DND-41 (cell line): Measurements from ENCODE around the gene MACO1.
"Not testable (repeated sequence)": the region's sequence is repeated elsewhere in the genome, so short reads cannot be mapped to it uniquely, and the experiment has no call there.

Experiments used
- ATAC-seq: fragments of 200-7000 bp; cut with Tn5 transposase; 3 replicates; pipeline ENCODE4 v1.9.1; 2021; ENCODE audit warnings: low read depth; ENCODE audit not compliant: insufficient read depth
- DNase-seq: peaks from one replicate; pipeline ENCODE4 v3.0.0-alpha.2; 2020
- H2AFZ ChIP-seq: 2 replicates; pipeline ENCODE4 v1.6.0; 2012; ENCODE audit warnings: low read depth, low read length
- H3K27ac ChIP-seq: 2 replicates; pipeline ENCODE4 v1.5.1; 2012; ENCODE audit warnings: low read length, inconsistent platforms
- H3K27me3 ChIP-seq: fragments of 200-600 bp; sonication (generic); 2 replicates; pipeline ENCODE4 v1.6.0; 2012; ENCODE audit warnings: low read length, mild to moderate bottlenecking, inconsistent platforms; ENCODE audit not compliant: insufficient read depth, poor library complexity
- H3K36me3 ChIP-seq: 2 replicates; pipeline ENCODE4 v1.5.1; 2012; ENCODE audit warnings: low read length, inconsistent platforms; ENCODE audit not compliant: insufficient read depth
- H3K4me1 ChIP-seq: 2 replicates; pipeline ENCODE4 v1.5.1; 2012; ENCODE audit warnings: mild to moderate bottlenecking, low read length; ENCODE audit not compliant: insufficient read depth
- H3K4me2 ChIP-seq: 2 replicates; pipeline ENCODE4 v1.6.0; 2012; ENCODE audit warnings: mild to moderate bottlenecking, moderate library complexity, low read length, inconsistent platforms; ENCODE audit not compliant: insufficient read depth
- H3K4me3 ChIP-seq, 2 experiments: fragments of 200-600 bp in 1 of 2; shearing (Covaris generic) in 1 of 2; 2 replicates each; pipeline ENCODE4 v1.5.1; 2012 to 2016; ENCODE audit warnings: inconsistent platforms in 2 of 2, low read length in 2 of 2, mild to moderate bottlenecking in 2 of 2, low read depth in 1 of 2, moderate library complexity in 1 of 2
- H3K79me2 ChIP-seq: 2 replicates; pipeline ENCODE4 v1.6.0; 2012; ENCODE audit warnings: low read length, inconsistent platforms; ENCODE audit not compliant: insufficient read depth
- H3K9ac ChIP-seq: 2 replicates; pipeline ENCODE4 v1.6.0; 2012; ENCODE audit warnings: low read depth, mild to moderate bottlenecking, inconsistent platforms, low read length, moderate library complexity
- H3K9me3 ChIP-seq: 2 replicates; pipeline ENCODE4 v1.5.1; 2012; ENCODE audit warnings: low read length, moderate library complexity, mild to moderate bottlenecking, inconsistent platforms; ENCODE audit not compliant: insufficient read depth, severe bottlenecking
- H4K20me1 ChIP-seq: 2 replicates; pipeline ENCODE4 v1.6.0; 2012; ENCODE audit warnings: low read length; ENCODE audit not compliant: insufficient read depth
- EZH2 ChIP-seq: IDR thresholded peaks from 3 replicates; pipeline ENCODE4 v1.6.1; 2012; ENCODE audit warnings: borderline replicate concordance, low read depth, mild to moderate bottlenecking, moderate library complexity, low read length, inconsistent platforms; ENCODE audit not compliant: severe bottlenecking
- TF ChIP-seq, protein P1 (sequence below): IDR thresholded peaks from 2 replicates; pipeline ENCODE4 v1.5.1; 2012; ENCODE audit warnings: borderline replicate concordance, low read length, moderate library complexity, mild to moderate bottlenecking; ENCODE audit not compliant: poor library complexity, severe bottlenecking; ENCODE audit errors: extremely low read depth

MACO1 gene, protein sequence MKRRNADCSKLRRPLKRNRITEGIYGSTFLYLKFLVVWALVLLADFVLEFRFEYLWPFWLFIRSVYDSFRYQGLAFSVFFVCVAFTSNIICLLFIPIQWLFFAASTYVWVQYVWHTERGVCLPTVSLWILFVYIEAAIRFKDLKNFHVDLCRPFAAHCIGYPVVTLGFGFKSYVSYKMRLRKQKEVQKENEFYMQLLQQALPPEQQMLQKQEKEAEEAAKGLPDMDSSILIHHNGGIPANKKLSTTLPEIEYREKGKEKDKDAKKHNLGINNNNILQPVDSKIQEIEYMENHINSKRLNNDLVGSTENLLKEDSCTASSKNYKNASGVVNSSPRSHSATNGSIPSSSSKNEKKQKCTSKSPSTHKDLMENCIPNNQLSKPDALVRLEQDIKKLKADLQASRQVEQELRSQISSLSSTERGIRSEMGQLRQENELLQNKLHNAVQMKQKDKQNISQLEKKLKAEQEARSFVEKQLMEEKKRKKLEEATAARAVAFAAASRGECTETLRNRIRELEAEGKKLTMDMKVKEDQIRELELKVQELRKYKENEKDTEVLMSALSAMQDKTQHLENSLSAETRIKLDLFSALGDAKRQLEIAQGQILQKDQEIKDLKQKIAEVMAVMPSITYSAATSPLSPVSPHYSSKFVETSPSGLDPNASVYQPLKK

DNA sequence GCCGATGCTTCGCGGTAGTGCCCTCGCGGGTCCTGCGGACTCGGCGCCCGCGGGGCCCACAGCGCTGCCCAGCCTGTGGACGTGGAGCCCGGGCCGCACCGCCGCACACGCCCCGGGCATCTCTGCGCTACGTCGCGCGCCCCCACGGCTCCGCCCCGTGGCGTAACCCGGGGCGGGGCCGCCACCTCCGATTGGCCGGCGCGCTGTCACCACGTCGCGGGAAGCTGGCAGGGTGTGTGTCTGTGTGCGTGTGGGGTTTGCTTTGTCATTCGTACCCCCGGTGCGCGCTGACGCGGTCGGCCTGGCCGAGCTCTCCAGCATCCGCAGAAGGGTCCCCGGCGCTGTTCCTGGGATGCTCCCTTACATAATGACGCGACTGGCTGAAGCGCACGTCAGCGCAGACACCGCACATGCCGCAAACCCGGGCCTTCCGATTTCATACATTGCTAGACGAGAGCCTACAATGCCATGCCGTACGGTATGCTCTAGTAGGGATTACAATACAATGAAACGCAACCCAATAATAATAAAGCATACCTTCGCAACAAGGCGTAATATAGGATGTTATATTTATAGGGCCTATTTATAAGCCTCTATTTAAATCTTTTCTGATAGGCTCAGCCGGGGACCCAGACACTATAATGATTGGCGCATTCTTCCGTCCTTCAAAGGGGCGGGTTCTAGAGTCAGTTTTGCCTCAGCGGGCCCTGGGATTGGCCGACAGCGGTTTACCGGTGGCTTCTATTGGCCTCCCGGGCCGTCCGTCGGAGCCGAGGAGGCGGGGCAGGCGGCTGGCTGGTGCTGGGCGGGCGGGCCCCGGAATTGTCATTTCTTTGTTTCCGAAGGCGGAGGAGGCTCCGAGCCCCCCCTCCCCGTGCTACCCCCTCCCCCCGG, at the start of gene MACO1:
MACO1 (plus strand) TSS at position 825 of the 894 bp plus-strand sequence. CDS start 202 bp downstream, outside the sequence.
- H4K20me1 ChIP-seq, result peaks cover 33% of the 10 kb centered on the region
- TF ChIP-seq EZH2, result no peak
- TF ChIP-seq, protein P1, sequence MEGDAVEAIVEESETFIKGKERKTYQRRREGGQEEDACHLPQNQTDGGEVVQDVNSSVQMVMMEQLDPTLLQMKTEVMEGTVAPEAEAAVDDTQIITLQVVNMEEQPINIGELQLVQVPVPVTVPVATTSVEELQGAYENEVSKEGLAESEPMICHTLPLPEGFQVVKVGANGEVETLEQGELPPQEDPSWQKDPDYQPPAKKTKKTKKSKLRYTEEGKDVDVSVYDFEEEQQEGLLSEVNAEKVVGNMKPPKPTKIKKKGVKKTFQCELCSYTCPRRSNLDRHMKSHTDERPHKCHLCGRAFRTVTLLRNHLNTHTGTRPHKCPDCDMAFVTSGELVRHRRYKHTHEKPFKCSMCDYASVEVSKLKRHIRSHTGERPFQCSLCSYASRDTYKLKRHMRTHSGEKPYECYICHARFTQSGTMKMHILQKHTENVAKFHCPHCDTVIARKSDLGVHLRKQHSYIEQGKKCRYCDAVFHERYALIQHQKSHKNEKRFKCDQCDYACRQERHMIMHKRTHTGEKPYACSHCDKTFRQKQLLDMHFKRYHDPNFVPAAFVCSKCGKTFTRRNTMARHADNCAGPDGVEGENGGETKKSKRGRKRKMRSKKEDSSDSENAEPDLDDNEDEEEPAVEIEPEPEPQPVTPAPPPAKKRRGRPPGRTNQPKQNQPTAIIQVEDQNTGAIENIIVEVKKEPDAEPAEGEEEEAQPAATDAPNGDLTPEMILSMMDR, result peak; percentile 7
- peak within 1 kb of the TSS; percentile 81 for H2AFZ ChIP-seq
- no peaks in the 10 kb centered on the region for H3K36me3 ChIP-seq
- no peaks in the 10 kb centered on the region for H3K9me3 ChIP-seq
- DNase-seq (peak; percentile 96), ATAC-seq (peak; percentile 91)
- H3K4me2 ChIP-seq, result peak within 1 kb of the TSS; percentile 97
- peak within 1 kb of the TSS; percentile 75 for H3K27ac ChIP-seq
- peak within 1 kb of the TSS; percentile 75 to 77 for H3K4me3 ChIP-seq
- peaks cover 48% of the 10 kb centered on the region for H3K4me1 ChIP-seq
- peak within 1 kb of the TSS; percentile 82 for H3K9ac ChIP-seq
- H3K79me2 ChIP-seq, result peaks cover 46% of the 10 kb centered on the region
- H3K27me3 ChIP-seq, result no peaks in the 10 kb centered on the region

DNA sequence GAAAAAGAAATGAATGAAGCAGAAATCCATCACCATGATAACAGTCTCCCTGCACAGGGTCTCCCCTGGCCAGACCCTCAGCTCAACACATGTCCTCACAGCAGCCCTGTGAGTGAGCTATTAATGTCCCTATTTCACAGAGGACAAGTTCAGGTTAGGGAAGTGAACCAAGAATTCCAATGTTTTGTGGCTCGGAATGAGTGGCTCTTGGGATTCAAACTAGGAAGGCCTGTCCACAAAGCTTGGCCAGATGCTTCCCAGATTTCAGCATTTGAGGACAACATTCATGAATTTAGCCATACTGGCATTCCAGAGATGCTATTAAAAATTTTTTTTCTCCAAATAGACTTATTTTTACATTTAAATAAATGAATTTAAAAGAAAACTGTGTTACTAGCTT, 48.2 kb upstream of the MACO1 start:
- H3K4me1 ChIP-seq, H3K36me3 ChIP-seq, ATAC-seq, H3K79me2 ChIP-seq, H3K4me3 ChIP-seq, H3K9ac ChIP-seq, H3K9me3 ChIP-seq, H3K4me2 ChIP-seq, H4K20me1 ChIP-seq, H3K27ac ChIP-seq, H3K27me3 ChIP-seq, DNase-seq, H2AFZ ChIP-seq: not testable (repeated sequence)

DNA sequence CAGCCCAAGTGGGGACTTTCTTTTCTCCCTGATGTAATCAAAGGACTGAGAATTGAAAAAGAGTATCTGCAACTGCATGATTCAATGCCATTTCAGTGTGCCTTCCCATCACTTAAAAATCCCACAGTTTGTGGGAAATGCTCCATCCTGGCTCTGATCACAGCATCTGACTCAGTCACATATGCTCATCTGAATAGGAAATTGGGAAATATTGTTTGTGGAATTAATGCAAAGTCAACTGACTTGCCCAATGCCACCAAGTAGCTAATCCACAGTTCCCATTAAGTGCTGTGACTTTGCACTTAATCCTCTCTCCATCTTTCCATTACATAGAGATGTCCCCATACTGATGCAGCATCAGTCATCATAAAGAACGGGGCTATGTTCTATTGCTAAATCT, 47.6 kb upstream of the MACO1 start:
- not testable (repeated sequence) for H3K79me2 ChIP-seq, H3K36me3 ChIP-seq, H3K9ac ChIP-seq, H3K4me2 ChIP-seq, H2AFZ ChIP-seq, H3K9me3 ChIP-seq, H3K4me1 ChIP-seq, DNase-seq, H3K4me3 ChIP-seq, ATAC-seq, H3K27me3 ChIP-seq, H4K20me1 ChIP-seq, H3K27ac ChIP-seq

DNA sequence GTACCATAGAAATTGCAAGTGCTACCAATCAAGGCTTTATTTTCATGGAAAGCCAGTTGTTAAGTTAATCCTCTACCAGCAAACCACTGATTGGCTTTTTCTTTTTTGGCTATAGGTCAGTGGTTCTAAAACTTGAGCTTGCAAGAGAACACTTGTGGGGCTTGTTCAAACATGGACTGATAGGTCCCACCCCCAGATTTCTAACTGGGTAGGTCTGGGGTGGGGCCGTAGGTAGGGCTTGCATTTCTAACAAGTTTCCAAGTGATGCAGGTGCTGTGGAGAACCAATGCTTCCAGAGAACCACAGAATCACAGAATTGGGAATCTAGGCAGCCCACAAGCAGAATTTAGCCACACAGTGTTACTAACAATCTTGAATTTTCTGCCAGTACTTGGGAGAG, 46.8 kb upstream of the MACO1 start:
- not testable (repeated sequence) for ATAC-seq, H4K20me1 ChIP-seq, H3K36me3 ChIP-seq, H3K27ac ChIP-seq, H2AFZ ChIP-seq, H3K4me1 ChIP-seq, DNase-seq, H3K79me2 ChIP-seq, H3K9me3 ChIP-seq, H3K27me3 ChIP-seq, H3K4me2 ChIP-seq, H3K4me3 ChIP-seq, H3K9ac ChIP-seq

DNA sequence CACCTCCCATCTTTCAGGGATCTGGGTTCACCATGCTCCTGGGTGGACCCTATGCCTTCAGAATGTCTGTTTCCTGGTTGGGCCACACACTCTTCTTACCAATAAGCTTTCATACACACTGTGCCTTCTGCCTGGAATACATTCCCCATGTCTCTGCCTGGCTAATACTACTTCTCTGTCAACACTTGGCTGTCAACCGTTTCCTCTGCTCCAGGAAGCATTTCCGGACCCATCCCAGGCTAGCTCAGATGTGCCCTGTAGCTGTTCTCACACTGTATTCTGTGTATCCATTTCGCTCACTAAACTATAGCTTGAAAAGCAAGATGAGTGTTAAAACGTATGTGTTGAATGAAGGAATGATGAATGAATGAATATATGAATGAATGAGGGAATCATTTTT, 43.6 kb upstream of the MACO1 start:
- H3K9ac ChIP-seq, DNase-seq, ATAC-seq, H3K4me2 ChIP-seq, H3K27me3 ChIP-seq, H3K4me3 ChIP-seq, H3K36me3 ChIP-seq, H3K9me3 ChIP-seq, H2AFZ ChIP-seq, H4K20me1 ChIP-seq, H3K4me1 ChIP-seq, H3K27ac ChIP-seq, H3K79me2 ChIP-seq: not testable (repeated sequence)

DNA sequence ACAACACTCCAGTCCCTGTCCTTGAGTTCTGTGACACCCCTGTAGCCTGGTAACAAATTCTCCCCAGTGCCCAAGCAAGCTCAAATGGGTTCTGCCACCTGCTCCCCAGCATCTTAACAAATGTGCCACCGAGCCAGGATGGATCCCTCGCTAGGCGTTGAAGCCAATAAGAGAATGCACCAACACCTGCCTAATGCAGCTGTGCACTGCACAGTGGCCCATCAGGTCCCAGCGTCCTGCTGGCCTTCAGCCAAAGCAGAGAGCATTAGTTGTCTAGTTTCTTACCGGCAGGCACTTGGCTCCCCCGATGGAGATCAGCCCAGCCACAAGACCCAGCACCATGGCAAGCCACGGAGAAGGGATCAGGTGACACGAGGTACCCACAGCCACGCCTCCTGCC, 42.0 kb upstream of the MACO1 start:
- not testable (repeated sequence) for H3K4me1 ChIP-seq, H3K36me3 ChIP-seq, H3K27ac ChIP-seq, H3K4me2 ChIP-seq, H2AFZ ChIP-seq, ATAC-seq, H3K9me3 ChIP-seq, H4K20me1 ChIP-seq, H3K4me3 ChIP-seq, H3K9ac ChIP-seq, H3K27me3 ChIP-seq, DNase-seq, H3K79me2 ChIP-seq

DNA sequence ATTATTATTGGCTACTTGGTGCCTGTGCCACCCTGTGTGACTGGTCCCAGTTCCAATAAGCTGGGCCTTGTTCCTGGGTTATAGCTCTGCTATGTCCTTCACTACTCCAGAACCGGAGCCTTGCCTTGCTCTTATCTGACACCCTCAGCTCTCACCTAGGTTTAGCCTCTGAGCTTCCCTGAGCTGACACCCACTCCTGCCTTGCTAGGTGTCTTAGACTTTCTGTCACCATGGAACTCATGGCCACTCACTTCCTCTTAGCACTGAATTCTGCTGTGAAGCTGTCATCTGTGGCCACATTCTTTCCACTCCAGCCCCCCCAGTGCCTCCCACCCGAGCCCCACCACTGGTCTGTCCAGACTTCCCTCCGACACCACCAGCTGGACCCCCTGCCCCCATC, 41.0 kb upstream of the MACO1 start:
- not testable (repeated sequence) for H3K9ac ChIP-seq, H4K20me1 ChIP-seq, ATAC-seq, H3K4me2 ChIP-seq, H3K4me1 ChIP-seq, H3K4me3 ChIP-seq, H3K36me3 ChIP-seq, H3K27me3 ChIP-seq, H3K27ac ChIP-seq, DNase-seq, H2AFZ ChIP-seq, H3K9me3 ChIP-seq, H3K79me2 ChIP-seq
